LNCAP (cell line): ENCODE results near the gene EFCAB13.

ENCODE experiments used
- TF ChIP-seq, protein P1 (sequence below): fragments of 450-650 bp; IDR thresholded peaks from 2 replicates; pipeline ENCODE4 v1.5.1; 2017; ENCODE audit warnings: mild to moderate bottlenecking

Gene EFCAB13

DNA sequence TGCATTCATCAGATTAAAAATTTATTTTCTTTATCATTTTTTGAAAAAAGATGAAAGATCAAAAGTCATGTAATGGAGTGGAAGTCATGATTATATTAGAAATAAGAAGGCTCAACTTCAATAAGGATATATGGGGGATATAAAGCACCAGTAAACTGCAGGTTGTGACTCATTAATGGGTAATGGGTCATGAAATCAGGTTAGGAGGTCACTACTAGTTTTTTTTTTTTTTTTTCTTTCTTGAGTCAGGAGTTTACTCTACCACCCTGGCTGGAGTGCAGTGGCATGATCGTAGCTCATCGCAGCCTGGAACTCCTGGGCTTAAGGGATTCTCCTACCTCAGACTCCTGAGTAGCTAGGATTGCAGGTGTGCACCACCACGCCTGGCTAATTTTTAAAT, 14.3 kb downstream of the EFCAB13 start:
- TF ChIP-seq, protein P1, sequence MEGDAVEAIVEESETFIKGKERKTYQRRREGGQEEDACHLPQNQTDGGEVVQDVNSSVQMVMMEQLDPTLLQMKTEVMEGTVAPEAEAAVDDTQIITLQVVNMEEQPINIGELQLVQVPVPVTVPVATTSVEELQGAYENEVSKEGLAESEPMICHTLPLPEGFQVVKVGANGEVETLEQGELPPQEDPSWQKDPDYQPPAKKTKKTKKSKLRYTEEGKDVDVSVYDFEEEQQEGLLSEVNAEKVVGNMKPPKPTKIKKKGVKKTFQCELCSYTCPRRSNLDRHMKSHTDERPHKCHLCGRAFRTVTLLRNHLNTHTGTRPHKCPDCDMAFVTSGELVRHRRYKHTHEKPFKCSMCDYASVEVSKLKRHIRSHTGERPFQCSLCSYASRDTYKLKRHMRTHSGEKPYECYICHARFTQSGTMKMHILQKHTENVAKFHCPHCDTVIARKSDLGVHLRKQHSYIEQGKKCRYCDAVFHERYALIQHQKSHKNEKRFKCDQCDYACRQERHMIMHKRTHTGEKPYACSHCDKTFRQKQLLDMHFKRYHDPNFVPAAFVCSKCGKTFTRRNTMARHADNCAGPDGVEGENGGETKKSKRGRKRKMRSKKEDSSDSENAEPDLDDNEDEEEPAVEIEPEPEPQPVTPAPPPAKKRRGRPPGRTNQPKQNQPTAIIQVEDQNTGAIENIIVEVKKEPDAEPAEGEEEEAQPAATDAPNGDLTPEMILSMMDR: no peak

DNA sequence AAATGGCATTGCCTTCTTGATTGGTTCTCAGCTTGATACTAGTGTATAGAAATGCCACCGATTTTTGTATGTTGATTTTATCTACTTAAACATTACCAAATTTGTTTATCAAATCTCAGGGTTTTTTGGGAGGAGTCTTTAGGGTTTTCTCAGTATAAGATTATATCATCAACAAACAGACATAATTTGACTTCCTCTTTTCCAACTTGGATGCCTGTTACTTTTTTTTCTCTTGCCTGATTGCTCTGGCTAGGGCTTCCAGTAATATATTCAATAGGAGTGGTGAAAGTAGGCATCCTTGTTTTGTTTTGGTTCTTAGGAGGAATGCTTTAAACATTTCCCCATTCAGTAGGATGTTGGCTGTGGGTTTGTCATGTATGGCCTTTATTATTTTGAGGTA, 29.1 kb downstream of the EFCAB13 start:
- TF ChIP-seq, protein P1: no peak

DNA sequence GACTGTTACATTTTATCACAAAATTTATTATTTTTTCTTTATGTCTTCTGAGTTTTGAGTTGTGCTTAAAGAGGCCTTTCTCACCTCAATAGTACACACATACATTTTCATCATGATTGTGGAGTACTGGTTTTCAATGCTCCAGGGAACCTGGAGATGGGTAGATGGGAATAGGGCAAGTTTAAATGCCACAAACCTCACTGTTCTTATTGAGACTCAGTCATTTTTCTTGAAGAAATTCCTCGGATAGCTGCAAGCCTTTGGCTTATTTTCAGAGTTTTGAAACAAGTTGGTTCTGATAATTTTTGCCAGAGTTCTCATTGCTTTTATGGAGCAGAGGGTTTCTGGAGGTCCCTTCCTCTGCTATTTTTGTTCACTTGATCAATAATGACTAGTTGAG, 34.9 kb downstream of the EFCAB13 start:
- TF ChIP-seq, protein P1: no peak

DNA sequence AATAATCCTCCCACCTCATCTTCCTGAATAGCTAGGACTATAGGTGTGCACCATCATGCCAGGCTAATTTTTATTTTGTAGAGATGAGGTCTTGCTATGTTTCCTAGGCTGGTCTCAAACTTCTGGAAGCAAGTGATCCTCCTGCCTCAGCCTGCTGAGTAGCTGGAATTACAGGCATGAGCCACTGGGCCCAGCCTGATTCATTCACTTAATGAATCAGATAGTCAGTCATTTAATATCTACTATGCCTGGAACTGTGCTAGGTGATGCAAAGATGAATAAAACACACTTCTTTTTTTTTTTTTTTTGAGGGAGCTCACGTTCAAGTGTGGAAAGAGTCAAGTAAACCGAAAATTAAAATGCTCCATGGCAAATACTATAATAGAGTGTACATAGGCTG, 39.4 kb downstream of the EFCAB13 start:
- TF ChIP-seq, protein P1: no peak

DNA sequence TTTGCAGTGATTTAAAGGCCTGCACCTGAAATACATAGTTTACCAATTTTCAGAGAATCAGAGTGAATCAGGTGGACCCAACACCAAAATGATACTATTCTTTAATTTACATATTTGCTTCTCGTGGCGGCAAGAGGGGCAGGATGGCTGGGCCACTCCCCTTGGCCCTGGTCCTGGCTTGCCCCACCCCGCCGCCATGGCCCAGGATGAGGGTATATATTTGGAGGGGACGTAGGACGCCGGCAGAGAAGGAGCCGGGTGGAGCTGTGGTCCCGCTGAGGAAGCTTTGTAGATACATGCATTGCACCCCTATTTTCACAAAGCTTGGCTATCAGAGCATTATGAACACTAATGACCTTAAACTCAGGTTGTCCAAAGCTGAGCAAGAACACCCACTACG, 43.5 kb downstream of the EFCAB13 start:
- TF ChIP-seq, protein P1: no peak

DNA sequence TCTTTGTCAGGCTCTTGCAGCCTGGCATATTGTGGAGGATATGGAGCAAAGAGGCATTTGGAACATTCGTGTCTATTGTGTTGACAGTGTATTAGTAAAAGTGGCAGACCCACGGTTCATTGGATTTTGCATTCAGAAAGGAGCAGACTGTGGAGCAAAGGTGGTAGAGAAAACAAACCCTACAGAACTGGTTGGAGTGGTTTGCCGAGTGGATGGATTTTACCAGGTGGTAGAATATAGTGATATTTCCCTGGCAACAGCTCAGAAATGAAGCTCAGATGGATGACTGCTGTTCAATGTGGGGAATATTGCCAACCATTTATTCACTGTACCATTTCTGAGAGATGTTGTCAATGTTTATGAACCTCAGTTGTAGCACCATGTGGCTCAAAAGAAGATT, 44.5 kb downstream of the EFCAB13 start:
- TF ChIP-seq, protein P1: no peak

DNA sequence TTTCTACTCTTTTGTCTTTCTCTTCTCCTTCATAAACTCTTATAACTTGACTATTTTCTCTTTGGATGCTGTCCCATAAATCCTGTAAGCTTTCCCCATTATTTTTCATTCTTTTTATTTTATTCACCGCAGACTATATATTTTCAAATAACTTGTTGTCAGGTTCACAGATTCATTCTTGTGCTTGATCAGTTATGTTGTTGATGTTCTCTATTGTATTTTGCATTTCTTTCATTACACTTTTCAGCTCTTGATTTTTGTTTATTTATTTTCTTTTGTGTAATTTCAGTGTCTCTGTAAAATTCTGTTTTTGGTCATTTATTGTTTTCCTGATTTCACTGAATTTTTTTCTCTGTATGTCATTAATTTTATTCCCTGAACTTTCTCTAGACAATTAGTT, 49.2 kb downstream of the EFCAB13 start:
- TF ChIP-seq, protein P1: no peak

DNA sequence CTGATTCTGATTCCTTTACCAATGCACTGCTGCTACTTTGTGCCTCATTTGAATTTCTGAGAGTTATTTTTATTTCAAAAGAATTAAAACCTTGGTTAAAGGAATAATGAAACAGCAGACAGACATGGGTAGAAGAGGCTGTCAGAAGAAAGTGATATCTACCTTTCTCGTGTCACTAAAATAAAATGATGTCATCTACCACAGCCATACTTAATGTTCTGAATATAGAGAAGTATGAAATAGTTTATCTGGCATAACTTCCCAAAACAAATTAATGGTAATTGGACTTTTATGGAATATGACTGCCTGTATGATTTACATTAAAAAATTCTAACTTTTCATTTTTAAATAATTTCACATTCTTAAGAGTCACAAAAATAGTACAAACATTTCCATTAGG, 52.5 kb downstream of the EFCAB13 start:
- TF ChIP-seq, protein P1: no peak
